Mesenteric fat pad (tissue), 1 donor: ENCODE data around the gene GXYLT2. TPM values are rescaled to one million over a fixed set of nuclear protein-coding genes. Genes with fewer than 3 reads are reported as not detected.

Experiments
- DNase-seq: peaks from one replicate; pipeline ENCODE4 v3.0.0-alpha.2; 2020; ENCODE audit warnings: low spot score
- total RNA-seq: library from RNA; stranded (reverse); fragmentation: NEBNext Ultra II Directional; extraction: Animal tissue kit (Norgen Biotek cat#: 25700); gene quantifications from one replicate; pipeline ENCODE4 v1.2.1, GENCODE V29; 2021
- donor health status: DM: yes; HTN: yes; CAD: no.

GXYLT2 gene
- total RNA-seq, 1 donor from 2014 or later, result 8.4 TPM

GRCh38 chr3:73009750-73010149 is 121.9 kb downstream of the GXYLT2 start:
- no peak for DNase-seq

DNA sequence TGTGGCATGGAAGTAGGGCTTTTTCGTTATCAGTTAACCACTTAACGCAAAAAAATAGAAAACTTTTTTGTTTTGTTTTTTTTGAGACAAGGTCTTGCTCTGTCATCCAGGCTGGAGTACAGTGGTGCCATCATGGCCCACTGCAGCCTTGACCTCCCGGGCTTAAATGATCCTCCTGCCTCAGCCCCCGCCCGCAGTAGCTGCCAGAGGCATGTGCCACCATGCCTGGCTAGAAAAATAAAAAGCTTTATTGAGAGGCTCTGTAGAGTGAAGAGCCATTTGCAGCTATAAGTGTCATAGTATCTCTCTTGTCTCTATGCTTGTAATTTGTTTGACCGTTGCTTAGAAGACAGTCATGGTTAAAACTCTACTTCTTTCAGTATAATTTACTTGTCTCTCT is 122.3 kb downstream of the GXYLT2 start:
- DNase-seq, result no peak

- DNase-seq, result no peak
These were observed 130.5 kb downstream of the GXYLT2 start for GRCh38 chr3:73018298-73018697.

GRCh38 chr3:73018790-73019441 is 131.1 kb downstream of the GXYLT2 start:
- DNase-seq, result no peak

GRCh38 chr3:73021301-73021835 is 133.5 kb downstream of the GXYLT2 start:
- no peak for DNase-seq

DNA sequence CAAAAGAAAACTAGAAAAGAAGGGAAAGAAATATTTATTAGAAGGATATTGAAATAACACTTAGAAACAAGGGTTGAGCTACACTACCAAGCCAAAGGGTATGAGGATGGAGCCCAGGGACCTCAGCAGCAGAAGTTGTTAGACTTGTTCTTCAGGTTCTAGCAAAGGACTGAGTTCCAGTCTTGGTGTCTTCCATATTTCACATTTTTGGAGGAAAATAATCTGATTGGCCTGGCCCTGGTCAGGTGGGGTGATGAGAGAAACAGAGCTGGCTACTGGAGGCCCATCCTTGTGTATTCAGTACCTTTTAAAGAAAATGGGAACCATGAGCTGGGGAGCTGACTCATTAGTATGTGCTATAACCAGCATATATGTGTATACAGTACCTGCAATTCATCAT is 137.0 kb downstream of the GXYLT2 start:
- DNase-seq, result no peak

DNA sequence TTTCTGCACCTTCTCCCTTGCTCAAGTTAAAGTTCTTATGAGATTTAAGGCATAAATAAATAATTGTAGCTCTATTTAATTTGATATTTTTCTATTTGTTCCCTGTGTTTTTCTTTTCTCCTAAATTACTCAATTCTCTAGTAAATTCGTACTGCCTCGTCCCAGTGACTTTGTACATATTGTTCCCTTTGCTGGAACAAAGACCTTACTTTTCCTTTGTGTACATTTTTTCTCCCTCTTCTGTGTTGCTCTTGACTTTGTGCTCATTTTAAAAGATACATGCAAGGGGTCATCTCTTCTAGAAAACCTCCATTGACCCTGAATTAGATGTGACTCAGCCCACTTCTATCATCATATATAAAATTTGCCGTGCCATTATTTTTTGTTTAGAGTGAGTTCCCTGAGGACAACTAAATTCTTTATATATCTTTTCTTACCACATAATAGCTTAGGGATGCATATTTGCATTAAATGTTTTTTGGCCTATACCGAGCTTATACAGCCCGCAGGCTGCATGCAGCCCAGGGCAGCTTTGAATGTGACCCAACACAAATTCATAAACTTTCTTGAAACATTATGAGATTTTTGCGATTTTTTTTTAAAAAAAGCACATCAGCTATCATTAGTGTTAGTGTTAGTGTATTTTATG is 138.4 kb downstream of the GXYLT2 start:
- DNase-seq, result no peak

Other genes with a start within 250 kb of the GXYLT2 start
- gene SHQ1, start 39.6 kb upstream of the GXYLT2 start, total RNA-seq, result 16.9 TPM
- gene PPP4R2, start 108.8 kb downstream of the GXYLT2 start, total RNA-seq, result 82.1 TPM
- 5.0 TPM for gene EBLN2, start 173.6 kb downstream of the GXYLT2 start, total RNA-seq